ENCODE measurements around the gene ENC1.
"Not testable (repeated sequence)": the region's sequence is repeated elsewhere in the genome, so short reads cannot be mapped to it uniquely, and the experiment has no call there.

The ENC1 gene, protein sequence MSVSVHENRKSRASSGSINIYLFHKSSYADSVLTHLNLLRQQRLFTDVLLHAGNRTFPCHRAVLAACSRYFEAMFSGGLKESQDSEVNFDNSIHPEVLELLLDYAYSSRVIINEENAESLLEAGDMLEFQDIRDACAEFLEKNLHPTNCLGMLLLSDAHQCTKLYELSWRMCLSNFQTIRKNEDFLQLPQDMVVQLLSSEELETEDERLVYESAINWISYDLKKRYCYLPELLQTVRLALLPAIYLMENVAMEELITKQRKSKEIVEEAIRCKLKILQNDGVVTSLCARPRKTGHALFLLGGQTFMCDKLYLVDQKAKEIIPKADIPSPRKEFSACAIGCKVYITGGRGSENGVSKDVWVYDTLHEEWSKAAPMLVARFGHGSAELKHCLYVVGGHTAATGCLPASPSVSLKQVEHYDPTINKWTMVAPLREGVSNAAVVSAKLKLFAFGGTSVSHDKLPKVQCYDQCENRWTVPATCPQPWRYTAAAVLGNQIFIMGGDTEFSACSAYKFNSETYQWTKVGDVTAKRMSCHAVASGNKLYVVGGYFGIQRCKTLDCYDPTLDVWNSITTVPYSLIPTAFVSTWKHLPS

GRCh38 chr5:74640450-74640953 lies at the start of gene ENC1:
ENC1 (minus strand) TSS chr5:74640728; CDS start chr5:74636485, 4,243 bp downstream.
- DNase-seq: peak; percentile 78

- no peak for DNase-seq
Observed at GRCh38 chr5:74686962-74687751, 46.6 kb upstream of the ENC1 start.

DNA sequence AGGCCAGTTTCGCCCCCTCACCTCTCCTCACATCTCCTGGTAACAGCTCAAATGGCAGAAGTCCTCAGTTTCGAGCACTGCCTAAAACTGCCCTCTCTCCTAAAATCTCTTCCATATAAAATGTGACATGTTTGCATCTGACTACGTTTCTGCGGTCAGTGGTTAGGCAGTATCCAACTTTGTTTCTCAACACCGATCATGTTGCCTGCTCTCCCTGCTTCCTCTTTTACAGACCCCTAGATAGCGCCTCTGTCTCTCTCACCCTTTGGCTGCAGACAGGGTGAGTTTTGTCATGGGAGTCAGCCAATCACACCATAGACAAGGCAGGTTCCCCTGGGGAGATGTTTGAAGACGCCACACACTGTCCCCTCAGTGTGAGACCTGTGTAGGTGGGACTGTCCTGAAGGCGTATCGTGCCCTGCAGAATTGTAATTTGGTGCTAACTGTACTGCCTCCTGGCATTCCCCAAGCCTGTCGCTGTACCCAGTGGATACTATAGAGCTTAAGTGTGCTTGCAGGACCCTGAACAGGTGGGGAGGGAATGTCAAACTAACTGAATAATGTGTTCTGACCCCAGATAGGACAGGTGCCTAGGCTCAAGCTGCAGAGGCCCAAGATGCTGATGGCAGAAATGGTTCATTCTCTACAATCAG lies 45.6 kb upstream of the ENC1 start:
- DNase-seq: no peak

GRCh38 chr5:74684900-74685851 lies 44.6 kb upstream of the ENC1 start, which contains the start of gene HEXB:
HEXB (plus strand) TSS chr5:74685233; CDS start chr5:74685261, 28 bp downstream.
- peak; percentile 46 for DNase-seq

- DNase-seq: no peak
Observed at GRCh38 chr5:74679966-74680365, 39.4 kb upstream of the ENC1 start.

DNA sequence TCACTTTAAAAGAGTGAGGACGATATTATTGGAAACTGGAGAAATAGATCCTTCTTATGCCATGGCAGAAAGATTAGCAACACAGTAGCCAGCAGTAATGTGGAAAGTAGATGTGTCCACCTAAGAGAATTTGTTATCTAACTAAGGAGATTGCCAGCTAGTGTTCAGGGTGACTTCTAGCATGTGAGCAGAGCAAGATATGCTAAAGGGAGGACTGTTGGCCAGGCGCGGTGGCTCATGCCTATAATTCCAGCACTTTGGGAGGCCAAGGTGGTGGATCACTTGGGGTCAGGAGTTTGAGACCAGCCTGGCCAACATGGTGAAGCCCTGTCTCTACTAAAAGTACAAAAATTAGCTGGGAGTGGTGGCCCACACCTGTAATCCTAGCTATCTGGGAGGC lies 38.8 kb upstream of the ENC1 start:
- DNase-seq: not testable (repeated sequence)

DNA sequence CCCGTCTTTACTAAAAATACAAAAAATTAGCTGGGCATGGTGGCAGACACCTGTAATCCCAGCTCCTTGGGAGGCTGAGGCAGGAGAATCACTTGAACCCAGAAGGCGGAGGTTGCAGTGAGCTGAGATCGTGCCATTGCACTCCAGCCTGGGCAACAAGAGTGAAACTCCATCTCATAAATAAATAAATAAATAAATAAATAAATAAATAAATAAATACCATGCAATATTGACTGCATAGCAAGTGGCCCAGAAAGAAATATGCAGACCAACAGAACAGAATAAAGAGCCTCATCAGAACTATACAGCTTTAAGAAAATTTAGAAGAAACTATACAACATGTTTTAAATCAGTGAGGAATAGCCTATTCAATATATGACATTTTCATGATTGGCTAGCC lies 37.6 kb upstream of the ENC1 start:
- DNase-seq: not testable (repeated sequence)

- not testable (repeated sequence) for DNase-seq
Observed at GRCh38 chr5:74676466-74676865, 35.9 kb upstream of the ENC1 start.

- no peak for DNase-seq
Observed at GRCh38 chr5:74673011-74673790, 32.7 kb upstream of the ENC1 start.

- no peak for DNase-seq
Observed at GRCh38 chr5:74672215-74672877, 31.8 kb upstream of the ENC1 start.

GRCh38 chr5:74670396-74671038 lies 30.0 kb upstream of the ENC1 start:
- no peak for DNase-seq

GRCh38 chr5:74669821-74670220 lies 29.3 kb upstream of the ENC1 start:
- DNase-seq: no peak

GRCh38 chr5:74667396-74667795 lies 26.9 kb upstream of the ENC1 start:
- DNase-seq: no peak

DNA sequence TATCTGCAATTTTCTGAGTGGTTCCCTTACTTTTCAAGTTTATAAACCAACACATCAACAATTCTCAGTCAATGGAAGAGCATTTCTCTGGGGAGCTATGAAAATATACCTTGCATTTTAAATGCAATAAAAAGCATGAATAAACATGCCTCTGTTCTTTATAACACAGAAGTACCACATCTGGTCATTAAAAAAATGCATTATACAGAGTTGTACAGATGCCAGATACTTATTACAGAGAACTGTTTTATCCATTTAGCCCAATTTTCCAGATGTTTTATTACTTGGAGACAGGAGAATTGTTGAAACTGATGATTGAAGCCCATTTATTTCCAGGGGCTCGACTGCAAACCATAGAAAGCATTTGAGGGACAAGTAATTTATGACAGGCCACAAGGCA lies 25.3 kb upstream of the ENC1 start:
- no peak for DNase-seq

GRCh38 chr5:74665273-74665672 lies 24.7 kb upstream of the ENC1 start:
- no peak for DNase-seq

GRCh38 chr5:74664551-74664950 lies 24.0 kb upstream of the ENC1 start:
- no peak for DNase-seq

DNA sequence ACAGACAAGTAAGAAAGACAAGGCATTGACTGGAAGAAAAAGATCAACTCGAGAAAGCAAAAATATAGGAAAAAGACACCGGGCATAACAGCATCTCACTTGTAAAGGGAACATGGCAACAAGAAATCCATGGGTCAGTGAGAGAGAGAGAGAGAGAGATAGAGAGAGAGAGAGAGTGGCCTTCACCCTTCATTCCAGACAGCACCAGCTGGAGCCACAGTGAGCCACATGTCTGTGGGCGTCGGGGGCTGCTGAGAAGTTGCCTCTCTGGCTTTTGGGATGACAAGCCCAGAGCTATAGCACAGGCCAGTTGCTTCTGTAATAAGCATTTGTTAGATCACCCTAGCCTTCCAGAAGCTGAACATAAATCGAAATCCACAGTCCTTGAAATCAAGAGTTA lies 20.3 kb upstream of the ENC1 start:
- DNase-seq: no peak

GRCh38 chr5:74660140-74660539 lies 19.6 kb upstream of the ENC1 start:
- no peak for DNase-seq

GRCh38 chr5:74659172-74659571 lies 18.6 kb upstream of the ENC1 start:
- DNase-seq: no peak

DNA sequence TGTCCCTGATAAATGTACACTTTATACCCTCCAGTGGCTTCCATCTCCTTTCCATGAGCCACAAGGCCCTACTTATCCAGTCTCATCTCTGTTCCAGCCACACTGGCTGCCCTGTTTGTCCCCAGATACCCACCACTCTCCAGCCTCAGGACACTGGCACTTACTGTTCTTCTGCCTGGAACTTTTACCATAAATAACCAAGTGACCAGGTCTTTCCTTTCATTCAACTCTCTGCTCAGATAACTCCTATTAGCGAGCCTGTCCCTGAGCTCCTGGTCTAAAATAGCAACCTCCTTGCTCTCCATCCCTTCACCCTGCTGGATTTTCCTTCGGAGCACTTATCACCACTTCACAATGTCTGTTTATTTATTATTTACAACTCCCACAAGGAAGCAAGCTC lies 16.6 kb upstream of the ENC1 start:
- no peak for DNase-seq

Data from NCI-H2227 treated with DMSO at 0.1 percent for 48 hours (cell line).